SU-DHL-6 (cell line): ENCODE results near the gene LARGE2.

Source experiments
- EZH2phosphoT487 ChIP-seq: fragments of 200-600 bp; sonication (generic), shearing (Covaris generic); conservative IDR thresholded peaks from 2 replicates; pipeline ENCODE4 v1.6.1; 2018; ENCODE audit warnings: mild to moderate bottlenecking, antibody characterized with exemption, low read length, moderate library complexity, mixed read lengths
- TF ChIP-seq, protein P1 (sequence below): fragments of 200-600 bp; sonication (generic); IDR thresholded peaks from one replicate; pipeline ENCODE4 v1.5.1; 2017; ENCODE audit warnings: antibody characterized with exemption, mild to moderate bottlenecking, low read length, moderate library complexity; ENCODE audit not compliant: insufficient read depth, poor library complexity, severe bottlenecking

DNA sequence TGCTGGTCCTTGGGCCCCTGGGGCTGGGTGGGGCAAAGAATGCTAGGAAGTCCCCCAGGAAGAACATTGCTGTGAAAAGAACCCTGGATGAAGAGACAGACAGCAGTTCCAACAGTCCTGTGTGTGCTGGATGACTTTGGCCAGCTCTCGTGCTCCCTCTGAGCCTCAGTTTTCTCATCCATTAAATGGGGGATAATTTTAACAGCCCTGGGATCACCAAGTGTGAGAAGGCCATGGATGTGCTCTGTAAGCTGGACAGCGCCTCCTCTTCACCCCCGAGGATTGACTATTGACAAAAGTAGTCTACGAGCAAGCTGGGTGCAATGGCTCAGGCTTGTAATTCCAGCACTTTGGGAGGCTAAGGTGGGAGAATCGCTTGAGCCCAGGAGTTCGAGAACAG is 2.5 kb downstream of the LARGE2 start:
- TF ChIP-seq, protein P1, sequence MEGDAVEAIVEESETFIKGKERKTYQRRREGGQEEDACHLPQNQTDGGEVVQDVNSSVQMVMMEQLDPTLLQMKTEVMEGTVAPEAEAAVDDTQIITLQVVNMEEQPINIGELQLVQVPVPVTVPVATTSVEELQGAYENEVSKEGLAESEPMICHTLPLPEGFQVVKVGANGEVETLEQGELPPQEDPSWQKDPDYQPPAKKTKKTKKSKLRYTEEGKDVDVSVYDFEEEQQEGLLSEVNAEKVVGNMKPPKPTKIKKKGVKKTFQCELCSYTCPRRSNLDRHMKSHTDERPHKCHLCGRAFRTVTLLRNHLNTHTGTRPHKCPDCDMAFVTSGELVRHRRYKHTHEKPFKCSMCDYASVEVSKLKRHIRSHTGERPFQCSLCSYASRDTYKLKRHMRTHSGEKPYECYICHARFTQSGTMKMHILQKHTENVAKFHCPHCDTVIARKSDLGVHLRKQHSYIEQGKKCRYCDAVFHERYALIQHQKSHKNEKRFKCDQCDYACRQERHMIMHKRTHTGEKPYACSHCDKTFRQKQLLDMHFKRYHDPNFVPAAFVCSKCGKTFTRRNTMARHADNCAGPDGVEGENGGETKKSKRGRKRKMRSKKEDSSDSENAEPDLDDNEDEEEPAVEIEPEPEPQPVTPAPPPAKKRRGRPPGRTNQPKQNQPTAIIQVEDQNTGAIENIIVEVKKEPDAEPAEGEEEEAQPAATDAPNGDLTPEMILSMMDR: no peak
- no peak for TF ChIP-seq EZH2phosphoT487
